ENCODE data around the gene PDGFD. TPM values are rescaled to one million over a fixed set of nuclear protein-coding genes. Genes with fewer than 3 reads are reported as not detected.

PDGFD gene
- total RNA-seq, 4 donors from 2014 or later: 16.1 to 108 (median 36.0) TPM

DNA sequence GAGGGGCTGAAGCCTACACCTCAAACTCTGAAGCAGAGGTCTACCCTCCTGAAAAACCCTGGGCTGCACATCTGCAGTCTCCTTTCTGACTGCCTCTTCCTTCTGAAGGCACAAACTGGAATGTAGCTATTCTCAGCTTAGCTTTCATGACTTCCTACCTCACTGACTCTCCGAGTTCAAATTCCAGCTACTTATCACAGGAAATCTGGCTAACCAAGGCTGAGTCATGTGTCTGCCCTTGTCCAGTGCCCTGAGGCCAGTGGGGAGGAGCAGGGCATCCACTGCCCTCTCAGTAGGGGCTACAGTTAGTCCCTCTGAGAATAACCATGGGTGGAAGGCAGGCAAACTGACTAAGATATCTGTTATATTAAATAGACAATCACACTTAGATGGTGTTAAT, 29.2 kb downstream of the PDGFD start:
- no peak overlapping the region for H3K4me3 ChIP-seq (replicated peaks in 1 of 3)
- H3K27ac ChIP-seq: no peak overlapping the region
- no peak for DNase-seq
- intact Hi-C loops (cut with DNase I): no loop called here
- TF ChIP-seq POLR2A (IDR thresholded peaks at IDR 0.05): no peak
- TF ChIP-seq, protein P1, sequence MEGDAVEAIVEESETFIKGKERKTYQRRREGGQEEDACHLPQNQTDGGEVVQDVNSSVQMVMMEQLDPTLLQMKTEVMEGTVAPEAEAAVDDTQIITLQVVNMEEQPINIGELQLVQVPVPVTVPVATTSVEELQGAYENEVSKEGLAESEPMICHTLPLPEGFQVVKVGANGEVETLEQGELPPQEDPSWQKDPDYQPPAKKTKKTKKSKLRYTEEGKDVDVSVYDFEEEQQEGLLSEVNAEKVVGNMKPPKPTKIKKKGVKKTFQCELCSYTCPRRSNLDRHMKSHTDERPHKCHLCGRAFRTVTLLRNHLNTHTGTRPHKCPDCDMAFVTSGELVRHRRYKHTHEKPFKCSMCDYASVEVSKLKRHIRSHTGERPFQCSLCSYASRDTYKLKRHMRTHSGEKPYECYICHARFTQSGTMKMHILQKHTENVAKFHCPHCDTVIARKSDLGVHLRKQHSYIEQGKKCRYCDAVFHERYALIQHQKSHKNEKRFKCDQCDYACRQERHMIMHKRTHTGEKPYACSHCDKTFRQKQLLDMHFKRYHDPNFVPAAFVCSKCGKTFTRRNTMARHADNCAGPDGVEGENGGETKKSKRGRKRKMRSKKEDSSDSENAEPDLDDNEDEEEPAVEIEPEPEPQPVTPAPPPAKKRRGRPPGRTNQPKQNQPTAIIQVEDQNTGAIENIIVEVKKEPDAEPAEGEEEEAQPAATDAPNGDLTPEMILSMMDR (IDR thresholded peaks at IDR 0.05): no peak
- no peaks in the 10 kb centered on the region for H3K27me3 ChIP-seq
- no peaks in the 10 kb centered on the region for H3K9me3 ChIP-seq
- 59 to 60% methylated on average over 1 of the region's 1 CpG for WGBS, 2 donors
- no peaks in the 10 kb centered on the region for H3K4me1 ChIP-seq
- no peaks in the 10 kb centered on the region for H3K36me3 ChIP-seq

DNA sequence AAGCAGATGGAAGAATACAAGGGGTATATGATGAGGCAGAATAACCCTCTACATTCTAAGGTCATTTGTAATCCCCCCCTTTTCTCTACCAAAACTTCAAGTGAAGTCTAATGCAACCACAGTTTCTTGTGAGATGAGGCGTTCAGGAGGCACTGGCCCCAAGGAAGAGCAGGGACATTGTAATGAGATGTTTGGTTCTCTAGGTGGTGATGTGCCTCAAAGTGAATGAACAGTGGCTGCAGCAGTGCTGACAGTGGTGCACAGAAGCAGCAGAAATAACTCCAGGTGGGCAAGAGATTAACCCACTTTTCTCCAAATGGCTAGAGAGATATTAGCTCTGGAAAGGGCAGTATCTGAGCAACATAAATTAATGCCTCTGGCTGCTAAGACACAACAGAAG, 33.8 kb downstream of the PDGFD start:
- Histone ChIP-seq H3K27ac (no peak overlapping the region), H3K4me1 (no peaks in the 10 kb centered on the region), H3K36me3 (no peaks in the 10 kb centered on the region), H3K4me3 (replicated peaks in 1 of 3) (no peak overlapping the region), H3K27me3 (no peaks in the 10 kb centered on the region), H3K9me3 (no peaks in the 10 kb centered on the region)
- 72 to 100% methylated on average over 1 of the region's 1 CpG for WGBS, 2 donors
- TF ChIP-seq, protein P1 (IDR thresholded peaks at IDR 0.05): no peak
- no peak for TF ChIP-seq POLR2A (IDR thresholded peaks at IDR 0.05)
- intact Hi-C loops (cut with DNase I): no loop called here
- no peak for DNase-seq

DNA sequence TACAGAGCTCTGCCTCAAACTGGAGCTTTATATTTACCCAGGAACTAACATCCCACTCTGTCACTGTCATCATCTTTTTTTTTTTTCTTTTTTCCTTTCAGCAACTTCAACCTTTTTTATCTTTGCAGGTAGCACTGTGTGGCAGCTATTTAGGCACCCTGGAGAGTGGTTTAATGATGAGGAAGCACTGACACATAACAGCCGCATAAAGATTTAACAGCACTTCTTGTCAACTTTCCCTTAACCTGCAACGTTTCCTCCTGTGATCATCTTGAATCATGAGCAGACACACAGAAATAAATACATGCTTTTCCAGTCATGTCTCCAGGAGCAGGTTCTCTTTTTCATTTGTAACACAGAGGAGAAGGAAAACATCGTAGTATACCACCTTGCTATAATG, 34.8 kb downstream of the PDGFD start:
- no peaks in the 10 kb centered on the region for H3K4me1 ChIP-seq
- H3K4me3 ChIP-seq (replicated peaks in 1 of 3): no peak overlapping the region
- intact Hi-C loops (cut with DNase I): no loop called here
- no peaks in the 10 kb centered on the region for H3K9me3 ChIP-seq
- H3K27ac ChIP-seq: no peak overlapping the region
- WGBS, 2 donors: 71 to 77% methylated on average over 3 of the region's 3 CpGs
- no peak for DNase-seq
- no peaks in the 10 kb centered on the region for H3K27me3 ChIP-seq
- TF ChIP-seq, protein P1 (IDR thresholded peaks at IDR 0.05): no peak
- no peak for TF ChIP-seq POLR2A (IDR thresholded peaks at IDR 0.05)
- H3K36me3 ChIP-seq: no peaks in the 10 kb centered on the region

DNA sequence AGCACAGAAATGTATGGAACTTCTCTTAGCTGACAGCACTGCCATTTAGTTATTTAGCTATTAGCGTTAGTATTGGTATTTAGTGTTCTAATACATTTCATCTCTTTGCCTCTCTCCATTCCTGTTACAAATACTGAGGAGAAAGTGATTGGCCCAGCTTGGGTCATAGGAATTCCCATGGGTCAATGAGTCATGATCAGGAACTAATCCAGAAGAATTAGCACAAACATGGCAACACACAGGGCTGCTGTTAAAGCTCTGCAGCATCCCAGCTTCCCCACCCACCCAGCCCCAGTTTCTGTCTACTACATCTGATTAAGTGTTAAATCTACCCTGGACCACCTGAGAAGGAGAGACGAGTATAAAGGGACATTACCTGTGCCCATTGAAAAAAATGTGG, 36.1 kb downstream of the PDGFD start:
- TF ChIP-seq, protein P1 (IDR thresholded peaks at IDR 0.05): no peak
- TF ChIP-seq POLR2A (IDR thresholded peaks at IDR 0.05): no peak
- H3K36me3 ChIP-seq: no peaks in the 10 kb centered on the region
- H3K4me3 ChIP-seq (replicated peaks in 1 of 3): no peak overlapping the region
- no peak overlapping the region for H3K27ac ChIP-seq
- intact Hi-C loops (cut with DNase I): no loop called here
- 87 to 88% methylated on average over 2 of the region's 2 CpGs for WGBS, 2 donors
- H3K9me3 ChIP-seq: no peaks in the 10 kb centered on the region
- no peaks in the 10 kb centered on the region for H3K27me3 ChIP-seq
- no peaks in the 10 kb centered on the region for H3K4me1 ChIP-seq
- no peak for DNase-seq

DNA sequence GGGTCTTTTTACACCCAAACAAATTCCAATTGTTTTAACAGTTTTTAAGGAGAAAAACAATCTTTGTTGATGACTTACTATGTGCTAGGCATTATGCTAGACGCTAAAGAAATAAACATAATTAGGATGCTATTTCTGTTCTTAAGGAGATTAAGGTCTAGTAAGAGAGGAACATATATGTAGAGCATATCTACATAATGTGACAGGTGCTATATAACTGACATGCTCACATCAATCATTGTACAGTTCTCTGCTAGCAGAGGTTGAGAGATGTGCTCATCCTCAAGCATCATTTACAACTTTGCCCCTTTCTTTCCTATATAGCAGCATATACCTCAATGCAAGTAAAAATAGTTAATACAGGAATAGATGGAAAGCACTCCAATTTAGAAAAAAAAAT, 37.5 kb downstream of the PDGFD start:
- TF ChIP-seq, protein P1 (IDR thresholded peaks at IDR 0.05): no peak
- TF ChIP-seq POLR2A (IDR thresholded peaks at IDR 0.05): no peak
- H3K36me3 ChIP-seq: no peaks in the 10 kb centered on the region
- WGBS, 2 donors: 69 to 76% methylated on average over 1 of the region's 1 CpG
- H3K4me3 ChIP-seq (replicated peaks in 1 of 3): no peak overlapping the region
- H3K9me3 ChIP-seq: no peaks in the 10 kb centered on the region
- no peak overlapping the region for H3K27ac ChIP-seq
- intact Hi-C loops (cut with DNase I): no loop called here
- H3K27me3 ChIP-seq: no peaks in the 10 kb centered on the region
- no peak for DNase-seq
- H3K4me1 ChIP-seq: no peaks in the 10 kb centered on the region

Data from thyroid gland (tissue), 4 donors.